Measurements from ENCODE around the gene FA2H. TPM values are rescaled to one million over a fixed set of nuclear protein-coding genes. Genes with fewer than 3 reads are reported as not detected.
"Not testable (repeated sequence)": the region's sequence is repeated elsewhere in the genome, so short reads cannot be mapped to it uniquely, and the experiment has no call there.

The FA2H gene
- total RNA-seq, 1 donor from 2014 or later, result not detected

DNA sequence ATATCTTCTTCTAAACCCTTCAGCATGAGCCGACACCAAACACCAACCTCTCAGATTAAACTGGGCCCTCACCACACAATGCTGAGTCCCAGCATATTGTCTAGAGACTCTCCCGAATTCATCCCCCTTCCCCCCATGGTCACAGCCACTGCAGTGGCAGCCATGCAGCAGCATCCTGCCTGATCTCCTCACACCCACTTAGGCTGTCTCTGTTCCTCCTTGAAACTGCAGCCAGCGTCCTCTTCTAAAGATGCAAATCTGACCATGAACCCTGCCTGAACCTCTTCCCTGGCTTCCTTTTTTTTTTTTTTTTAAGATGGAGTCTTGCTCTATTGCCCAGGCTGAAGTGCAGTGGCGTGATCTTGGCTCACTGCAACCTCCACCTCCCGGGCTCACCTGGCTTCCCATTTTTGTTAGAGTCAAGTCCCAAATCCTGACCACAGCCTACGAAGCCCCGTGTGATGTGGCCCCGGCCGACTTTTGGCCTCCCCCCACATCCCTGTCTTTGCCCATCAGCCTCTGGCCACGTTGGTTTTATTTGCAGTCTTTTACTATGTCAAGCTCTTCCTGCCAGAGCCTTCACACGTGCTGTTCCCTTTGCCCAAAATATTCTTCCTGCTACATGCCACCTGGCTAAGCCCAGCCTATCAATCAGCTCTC, 2.8 kb downstream of the FA2H start:
- intact Hi-C loops (cut with DNase I), result no loop called here
- DNase-seq (ENCODE audit: low spot score), result no peak

GRCh38 chr16:74770831-74771526, 3.6 kb downstream of the FA2H start:
- intact Hi-C loops (cut with DNase I), result no loop called here
- DNase-seq (ENCODE audit: low spot score), result no peak

DNA sequence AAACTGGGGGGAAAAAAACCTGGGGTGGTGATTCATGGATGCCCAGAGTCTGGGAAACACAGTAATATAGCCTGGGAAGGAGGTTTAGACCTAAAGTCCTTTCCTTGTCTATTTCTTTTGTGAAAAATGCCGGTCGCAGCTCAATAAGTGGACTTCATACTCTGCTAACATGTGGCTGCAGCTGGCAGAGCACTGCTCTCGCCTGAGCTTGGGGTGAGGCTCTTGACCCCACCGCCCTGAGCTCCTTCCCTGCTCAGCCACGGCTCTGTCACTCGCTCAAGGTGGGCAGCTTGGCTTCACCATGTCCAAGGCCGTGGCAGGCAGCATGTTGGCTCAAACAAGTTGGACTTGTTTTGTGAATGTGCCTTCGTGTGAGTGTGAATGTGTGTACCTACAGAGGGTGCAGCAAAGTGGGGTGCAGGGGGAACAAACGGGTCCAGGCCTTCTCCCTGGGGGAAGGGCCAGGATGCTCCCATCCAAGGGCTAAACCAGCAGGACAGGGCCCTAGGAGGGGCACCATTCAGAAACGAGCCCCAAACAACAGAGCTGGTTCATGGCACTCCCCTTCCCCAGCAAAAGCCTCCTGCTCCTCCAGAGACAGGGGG, 4.9 kb downstream of the FA2H start:
- DNase-seq (ENCODE audit: low spot score), result no peak
- intact Hi-C loops (cut with DNase I), result no loop called here

- intact Hi-C loops (cut with DNase I), result no loop called here
- DNase-seq (ENCODE audit: low spot score), result no peak
These were observed 6.4 kb downstream of the FA2H start for GRCh38 chr16:74768239-74768638.

DNA sequence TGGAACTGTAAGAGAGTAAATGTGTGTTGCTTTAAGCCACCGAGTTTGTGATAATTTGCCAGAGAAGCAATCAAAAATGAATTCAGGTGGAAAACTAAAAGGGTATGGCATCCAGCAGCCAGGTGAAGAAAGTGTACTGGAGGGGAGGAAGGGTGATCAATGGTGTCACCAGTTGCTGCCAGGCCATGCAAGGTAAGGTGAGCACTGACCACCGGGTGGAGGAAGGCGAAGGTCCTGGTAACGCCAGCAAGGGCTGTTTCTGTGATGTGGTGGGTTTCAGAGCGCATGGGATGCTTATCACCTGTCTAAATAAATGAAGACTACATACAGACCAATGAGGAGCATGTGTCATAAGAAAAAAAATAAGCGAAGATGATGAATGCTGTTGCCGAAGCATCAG, 6.9 kb downstream of the FA2H start:
- intact Hi-C loops (cut with DNase I), result no loop called here
- no peak for DNase-seq (ENCODE audit: low spot score)

- DNase-seq (ENCODE audit: low spot score), result no peak
- intact Hi-C loops (cut with DNase I), result no loop called here
These were observed 7.9 kb downstream of the FA2H start for GRCh38 chr16:74766729-74767128.

DNA sequence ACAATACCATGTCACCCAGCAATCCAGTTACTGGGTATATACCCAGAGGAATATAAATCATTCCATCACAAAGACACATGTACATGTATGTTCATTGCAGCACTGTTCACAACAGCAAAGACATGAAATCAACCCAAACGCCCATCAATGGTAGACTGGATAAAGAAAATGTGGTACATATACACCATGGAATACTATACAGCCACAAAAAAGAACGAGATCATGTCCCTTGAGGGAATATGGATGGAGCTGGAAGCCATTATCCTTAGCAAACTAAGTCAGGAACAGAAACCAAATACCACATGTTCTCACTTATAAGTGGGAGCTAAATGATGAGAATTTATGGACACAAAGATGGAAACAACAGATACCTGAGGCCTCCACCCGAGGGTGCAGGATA, 10.4 kb downstream of the FA2H start:
- DNase-seq (ENCODE audit: low spot score), result peak; percentile 17
- intact Hi-C loops (cut with DNase I), result not testable (repeated sequence)

- no peak for DNase-seq (ENCODE audit: low spot score)
- intact Hi-C loops (cut with DNase I), result no loop called here
These were observed 13.0 kb downstream of the FA2H start for GRCh38 chr16:74761665-74762064.

DNA sequence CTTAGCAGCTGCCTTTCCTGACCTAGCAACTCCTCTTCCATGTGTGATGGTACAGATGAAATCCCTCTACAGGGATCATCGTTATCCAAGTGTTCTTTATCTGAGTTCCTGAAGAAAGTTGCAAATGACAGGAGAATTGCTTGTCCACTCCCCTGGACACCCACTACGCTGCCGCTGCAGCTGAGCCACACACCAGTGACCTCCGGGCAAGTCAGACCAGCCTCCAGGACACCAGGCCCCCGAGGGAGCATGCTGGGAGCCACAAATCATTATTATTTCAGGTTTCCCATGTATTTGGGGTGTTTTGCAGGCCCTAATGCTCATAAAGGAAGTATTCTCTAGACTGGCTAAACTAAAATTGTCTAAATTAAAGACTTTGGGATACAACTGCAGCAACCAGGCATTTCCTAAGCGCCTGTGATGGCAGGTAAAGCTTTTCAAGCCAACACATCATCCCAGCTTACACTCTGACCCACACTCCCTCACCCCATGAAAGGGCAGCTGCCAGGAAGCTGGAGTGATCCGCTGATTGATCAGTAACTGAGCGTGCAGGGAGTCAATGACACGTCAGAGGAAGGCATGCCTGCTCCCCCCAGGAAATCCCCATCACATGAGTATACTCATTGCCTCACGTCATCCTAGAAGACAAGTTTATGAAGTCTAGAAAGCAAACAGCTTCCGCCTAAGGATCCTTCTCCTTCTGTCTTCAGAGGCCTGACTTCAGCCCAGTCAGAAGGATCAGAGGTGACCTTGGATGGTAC, 14.4 kb downstream of the FA2H start:
- DNase-seq (ENCODE audit: low spot score), result peak; percentile 47
- intact Hi-C loops (cut with DNase I), result no loop called here

GRCh38 chr16:74759564-74759963, 15.1 kb downstream of the FA2H start:
- peak; percentile 49 for DNase-seq (ENCODE audit: low spot score)
- intact Hi-C loops (cut with DNase I), result no loop called here

DNA sequence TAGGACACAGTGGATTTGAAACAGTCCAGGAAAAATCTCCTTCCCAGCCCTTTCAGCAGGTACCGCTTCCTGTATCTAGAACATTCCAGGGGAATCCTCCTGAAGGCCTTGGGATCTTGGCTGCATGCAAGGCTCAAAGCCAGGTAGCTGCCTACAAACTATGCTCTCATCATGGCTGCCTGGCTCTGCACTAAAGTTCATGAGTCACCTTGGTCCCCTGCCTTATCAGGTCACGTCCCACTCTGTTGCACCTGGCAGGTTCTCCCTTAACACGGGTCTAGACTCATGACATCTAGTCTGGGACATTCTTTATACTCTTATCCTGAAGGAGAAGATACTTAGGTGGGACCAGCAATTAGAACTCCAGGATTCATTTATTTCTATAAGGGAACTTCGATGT, 15.8 kb downstream of the FA2H start:
- intact Hi-C loops (cut with DNase I), result no loop called here
- peak; percentile 46 for DNase-seq (ENCODE audit: low spot score)

GRCh38 chr16:74757349-74757748, 17.3 kb downstream of the FA2H start:
- intact Hi-C loops (cut with DNase I), result no loop called here
- no peak for DNase-seq (ENCODE audit: low spot score)

GRCh38 chr16:74756203-74756602, 18.4 kb downstream of the FA2H start:
- intact Hi-C loops (cut with DNase I), result no loop called here
- no peak for DNase-seq (ENCODE audit: low spot score)

GRCh38 chr16:74753180-74753579, 21.4 kb downstream of the FA2H start:
- intact Hi-C loops (cut with DNase I), result no loop called here
- DNase-seq (ENCODE audit: low spot score), result no peak

- DNase-seq (ENCODE audit: low spot score), result no peak
- intact Hi-C loops (cut with DNase I), result no loop called here
These were observed 21.9 kb downstream of the FA2H start for GRCh38 chr16:74752756-74753155.

DNA sequence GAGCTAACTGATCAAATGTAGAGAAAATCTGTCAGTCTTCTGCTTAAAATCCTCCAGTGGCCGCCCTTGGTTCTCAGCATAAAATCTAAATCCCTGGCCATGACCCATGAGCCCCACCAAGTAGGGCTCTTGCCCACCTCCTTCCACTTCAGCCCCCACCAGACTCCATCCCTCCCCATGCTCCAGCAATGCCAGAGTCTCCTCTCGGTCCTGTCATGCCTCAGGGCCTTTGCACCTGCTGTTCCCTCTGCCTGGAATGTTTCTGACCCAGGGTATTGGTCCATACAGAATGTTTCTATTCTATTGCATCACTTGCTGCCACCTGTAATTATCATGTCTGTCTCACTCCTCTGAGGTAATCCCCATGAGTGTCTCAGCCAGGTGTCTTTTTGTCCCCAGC, 22.4 kb downstream of the FA2H start:
- no peak for DNase-seq (ENCODE audit: low spot score)
- intact Hi-C loops (cut with DNase I), result no loop called here

DNA sequence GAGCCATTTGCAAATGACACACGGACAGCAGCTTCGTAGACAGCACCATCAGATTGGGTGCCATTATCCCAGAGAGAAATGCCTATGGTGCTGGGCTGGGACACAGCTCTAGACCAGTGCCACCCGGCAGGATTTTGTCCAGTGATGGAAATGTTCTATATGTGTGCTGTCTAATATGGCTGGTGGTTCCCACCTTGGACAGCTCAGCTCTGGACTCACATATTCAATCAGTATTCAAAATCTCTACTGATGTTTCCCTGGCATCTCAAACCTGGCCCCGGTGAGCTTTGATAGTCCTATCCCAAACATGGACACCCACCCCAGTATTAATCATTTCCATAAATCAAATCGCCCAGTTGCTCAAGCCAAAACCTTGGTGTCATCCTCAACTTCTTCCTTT, 23.0 kb downstream of the FA2H start:
- no peak for DNase-seq (ENCODE audit: low spot score)
- intact Hi-C loops (cut with DNase I), result no loop called here

DNA sequence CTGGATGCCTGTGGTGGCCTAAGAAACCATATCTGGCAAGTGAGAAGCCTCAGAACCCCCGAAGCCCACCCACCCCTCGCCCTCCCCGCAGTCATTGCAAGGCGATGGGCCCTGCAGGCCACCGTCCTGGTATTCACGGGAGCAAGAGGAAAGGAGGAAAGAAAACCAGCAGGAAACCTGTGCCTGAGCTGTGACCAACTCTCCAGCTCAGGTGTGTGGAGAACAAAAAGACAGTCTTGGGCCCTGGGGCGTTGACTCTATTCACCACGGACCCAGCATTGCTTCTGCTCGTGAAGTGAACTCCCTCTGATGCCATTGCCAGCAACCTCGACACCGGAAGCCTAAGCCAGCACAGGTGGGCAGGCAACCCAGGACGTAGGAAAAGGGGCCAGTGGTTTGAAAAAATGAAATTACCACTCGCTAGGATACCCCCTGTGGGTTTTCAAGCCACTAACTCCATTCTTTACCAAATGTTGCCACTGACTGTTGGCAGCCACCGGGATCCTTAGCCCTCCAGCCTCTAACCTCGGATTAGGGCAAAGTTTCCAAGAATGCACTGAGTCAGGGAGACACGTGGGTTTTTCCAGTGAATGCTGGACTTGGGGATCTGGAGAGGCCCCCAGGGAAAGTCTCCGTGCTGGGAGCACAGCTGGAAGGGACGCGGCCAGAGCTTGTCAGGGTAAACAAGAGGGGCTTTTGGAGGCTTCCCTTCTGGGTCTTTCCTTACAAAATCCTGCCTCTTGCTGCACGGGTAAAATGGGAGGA, 25.1 kb downstream of the FA2H start:
- intact Hi-C loops (cut with DNase I), result no loop called here
- DNase-seq (ENCODE audit: low spot score), result no peak

DNA sequence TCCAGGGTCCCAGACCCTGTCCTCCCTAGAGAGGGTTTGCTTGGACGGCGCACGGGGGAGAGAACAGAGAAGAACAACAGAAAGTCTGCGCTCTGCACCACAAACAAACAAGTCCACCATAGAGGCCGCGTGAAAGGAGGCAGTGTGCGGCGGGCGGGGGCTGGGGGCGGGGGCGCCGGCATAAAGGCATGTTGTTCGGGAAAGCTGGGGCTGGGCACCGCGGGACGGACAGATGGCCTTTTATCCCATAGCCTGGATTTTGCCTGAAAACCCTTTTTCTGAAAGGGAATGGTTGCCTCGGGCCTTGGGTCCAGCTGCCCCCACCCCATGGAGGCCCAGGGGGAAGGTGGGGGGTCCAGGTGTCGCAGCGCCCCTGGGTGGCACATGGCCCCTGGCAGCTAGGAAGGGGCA, 26.0 kb downstream of the FA2H start:
- intact Hi-C loops (cut with DNase I), result no loop called here

More for the DNA sequence above, 26.0 kb downstream of the FA2H start:
- no peak for DNase-seq (ENCODE audit: low spot score)

Measured in cardiac septum (tissue), 1 donor.